Heart right ventricle (tissue), 16 donors: Measurements from ENCODE around the gene AGAP2. TPM values are rescaled to one million over a fixed set of nuclear protein-coding genes. Genes with fewer than 3 reads are reported as not detected.

ENCODE experiments used
- ATAC-seq, 8 donors: fragments of 200-7000 bp; cut with Tn5 transposase; one replicate each; pipeline ENCODE4 v1.9.1; 2020; ENCODE audit warnings: mild to moderate bottlenecking in 8 of 8, moderate library complexity in 8 of 8, moderate number of reproducible peaks in 1 of 8
- DNase-seq, 2 donors: peaks; one replicate each; pipeline ENCODE4 v3.0.0-alpha.2; 2020
- H3K27ac ChIP-seq, 10 donors: fragments of 200-600 bp; sonication (generic) in 2 of 10; one replicate each; pipeline versions ENCODE4 v1.5.0 to v1.8.0; 2020 to 2022; ENCODE audit warnings: mild to moderate bottlenecking in 3 of 10
- H3K27me3 ChIP-seq, 7 donors: fragments of 200-600 bp; one replicate each; pipeline ENCODE4 v1.8.0; 2021 to 2022; ENCODE audit warnings: mild to moderate bottlenecking in 2 of 7
- H3K36me3 ChIP-seq, 9 donors: fragments of 200-600 bp; sonication (generic) in 1 of 9; one replicate each; pipeline versions ENCODE4 v1.5.0 to v1.8.0; 2020 to 2022; ENCODE audit warnings: mild to moderate bottlenecking in 2 of 9
- H3K4me1 ChIP-seq, 9 donors: fragments of 200-600 bp; sonication (generic) in 1 of 9; one replicate each; pipeline versions ENCODE4 v1.5.0 to v1.8.0; 2020 to 2022; ENCODE audit warnings: mild to moderate bottlenecking in 4 of 9
- H3K4me3 ChIP-seq, 10 donors: fragments of 200-600 bp; sonication (generic) in 2 of 10; one replicate each; pipeline versions ENCODE4 v1.5.0 to v1.8.0; 2020 to 2022; ENCODE audit warnings: mild to moderate bottlenecking in 7 of 10, moderate library complexity in 2 of 10
- H3K9me3 ChIP-seq, 11 donors: fragments of 200-600 bp in 10 of 11; sonication (generic) in 2 of 11; one replicate each; pipeline versions ENCODE4 v1.5.0 to v1.8.0; 2013 to 2022; ENCODE audit warnings: mild to moderate bottlenecking in 2 of 11, control low read depth in 1 of 11, moderate library complexity in 1 of 11
- WGBS, 2 donors: extraction: QIAGEN DNeasy Blood & Tissue Kit; methylation state at CpG; one replicate each; pipeline ENCODE4 v1.1.7; 2013; ENCODE audit warnings: inconsistent platforms in 1 of 2; 5-methylcytosine and 5-hydroxymethylcytosine counted together
- intact Hi-C, 10 donors: fragments of 100-400 bp; cut with DNase I; formaldehyde crosslinking; loops; one replicate each; pipeline versions ENCODE4 v1.11.1 to v1.14.2; 2022
- polyA plus RNA-seq, 2 donors: library from polyadenylated mRNA; stranded (reverse); fragments of 200-250 nt; gene quantifications; one replicate each; pipeline ENCODE4 v1.2.3, GENCODE V29; 2013
- total RNA-seq, 10 donors: library from RNA; stranded (reverse); fragmentation: NEBNext Ultra II Directional in 3 of 10; extraction: Animal tissue kit (Norgen Biotek cat#: 25700) in 3 of 10; gene quantifications; one replicate each; pipeline versions ENCODE4 v1.2.1 to v1.2.4, GENCODE V29; 2021 to 2023
- TF ChIP-seq, protein P1 (sequence below), 9 donors: fragments of 200-600 bp; sonication (generic) in 2 of 9; IDR thresholded peaks; one replicate each; pipeline versions ENCODE4 v1.5.0 to v1.8.0; 2021 to 2022; ENCODE audit warnings: antibody characterized with exemption in 9 of 9, mild to moderate bottlenecking in 5 of 9, moderate library complexity in 1 of 9
- donor health status: Arrhythmogenic right ventricular cardiomyopathy.
- donor health status: ischemic (EF 13 %, LVEDD 7.1; RV severe dilation, severe dysfunction).
- donor health status: healthy with polysubstance abuse.
- donor health status: DM: no; HTN: yes; CAD: no.
- donor health status: DM: no; HTN: no; CAD: no.
- donor health status: ischemic (EF 25% LVEDD 6.9; RV normal size, moderate dysfunction).
- donor health status: ischemic (EF 25% LVEDD 5.7; RV mildly dilated, moderate dysfunction).
- donor health status: healthy.
- donor health status: DM: yes; HTN: yes; CAD: no.
- donor health status: Ischemic cardiomyopathy.
- donor health status: ischemic (EF 35%, LVEDD 5.7; RV mildly dilated, moderate dysfunction).
- donor health status: nonischemic (EF 11% LVEDD 7.7; RV severe dilation, severe dysfunction).
- donor health status: DM: yes; HTN: yes; CAD: no.
- donor health status: PGD.
- donor health status: ischemic (EF 29% LVEDD 5.4; RV normal size, mild dysfunction).
- donor health status: nonischemic (EF 23%, LVEDD 6.1; RV moderate dilation, normal function).

AGAP2 gene
- total and polyA plus RNA-seq, 12 donors = 3.4 to 17.3 (median 6.6) TPM

DNA sequence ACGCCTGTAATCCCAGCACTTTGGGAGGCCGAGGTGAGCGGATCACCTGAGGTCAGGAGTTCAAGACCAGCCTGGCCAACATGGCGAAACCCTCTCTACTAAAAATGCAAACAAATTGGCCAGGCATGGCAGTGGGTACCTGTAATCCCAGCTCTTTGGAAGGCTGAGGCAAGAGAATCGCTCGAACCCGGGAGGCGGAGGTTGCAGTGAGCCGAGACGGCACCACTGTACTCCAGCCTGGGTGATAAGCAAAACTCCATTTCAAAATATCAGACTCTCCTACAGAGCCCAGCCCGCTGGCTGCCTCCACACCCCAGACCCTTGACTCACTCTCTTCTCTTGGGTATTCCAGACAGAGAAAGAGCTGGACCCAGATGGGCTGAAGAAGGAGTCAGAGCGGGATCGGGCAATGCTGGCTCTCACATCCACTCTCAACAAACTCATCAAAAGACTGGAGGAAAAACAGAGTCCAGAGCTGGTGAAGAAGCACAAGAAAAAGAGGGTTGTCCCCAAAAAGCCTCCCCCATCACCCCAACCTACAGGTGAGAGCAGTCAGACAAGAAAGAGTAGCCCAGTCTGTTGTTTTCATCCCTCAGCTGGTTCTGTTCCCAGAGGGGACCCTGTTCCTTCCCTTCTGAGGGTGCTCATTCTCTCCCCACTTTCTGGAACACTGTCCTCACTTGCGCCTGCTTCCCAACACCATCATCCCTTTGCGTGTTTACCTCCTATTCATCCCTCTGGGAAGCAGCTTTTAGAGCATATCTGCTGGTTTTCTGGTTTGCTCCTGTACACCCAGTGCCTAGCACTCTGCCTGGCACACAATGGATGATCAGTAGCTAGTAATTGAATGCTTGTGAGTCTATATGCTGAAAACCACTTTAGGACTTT, 19.7 kb downstream of the AGAP2 start:
- Histone ChIP-seq H3K4me1 (no peaks in the 10 kb centered on the region), H3K9me3 (no peaks in the 10 kb centered on the region), H3K36me3 (peaks cover 0 to 84% (median 61%) of the 10 kb centered on the region in 9 donors), H3K27me3 (no peaks in the 10 kb centered on the region), H3K27ac (no peak overlapping the region), H3K4me3 (no peak overlapping the region)
- TF ChIP-seq, protein P1, sequence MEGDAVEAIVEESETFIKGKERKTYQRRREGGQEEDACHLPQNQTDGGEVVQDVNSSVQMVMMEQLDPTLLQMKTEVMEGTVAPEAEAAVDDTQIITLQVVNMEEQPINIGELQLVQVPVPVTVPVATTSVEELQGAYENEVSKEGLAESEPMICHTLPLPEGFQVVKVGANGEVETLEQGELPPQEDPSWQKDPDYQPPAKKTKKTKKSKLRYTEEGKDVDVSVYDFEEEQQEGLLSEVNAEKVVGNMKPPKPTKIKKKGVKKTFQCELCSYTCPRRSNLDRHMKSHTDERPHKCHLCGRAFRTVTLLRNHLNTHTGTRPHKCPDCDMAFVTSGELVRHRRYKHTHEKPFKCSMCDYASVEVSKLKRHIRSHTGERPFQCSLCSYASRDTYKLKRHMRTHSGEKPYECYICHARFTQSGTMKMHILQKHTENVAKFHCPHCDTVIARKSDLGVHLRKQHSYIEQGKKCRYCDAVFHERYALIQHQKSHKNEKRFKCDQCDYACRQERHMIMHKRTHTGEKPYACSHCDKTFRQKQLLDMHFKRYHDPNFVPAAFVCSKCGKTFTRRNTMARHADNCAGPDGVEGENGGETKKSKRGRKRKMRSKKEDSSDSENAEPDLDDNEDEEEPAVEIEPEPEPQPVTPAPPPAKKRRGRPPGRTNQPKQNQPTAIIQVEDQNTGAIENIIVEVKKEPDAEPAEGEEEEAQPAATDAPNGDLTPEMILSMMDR (IDR thresholded peaks at IDR 0.05) = no peak
- intact Hi-C loops = no loop called here
- ATAC-seq (no peak), DNase-seq (no peak)
- WGBS, 2 donors = 97 to 98% methylated on average over 15 of the region's 15 CpGs

DNA sequence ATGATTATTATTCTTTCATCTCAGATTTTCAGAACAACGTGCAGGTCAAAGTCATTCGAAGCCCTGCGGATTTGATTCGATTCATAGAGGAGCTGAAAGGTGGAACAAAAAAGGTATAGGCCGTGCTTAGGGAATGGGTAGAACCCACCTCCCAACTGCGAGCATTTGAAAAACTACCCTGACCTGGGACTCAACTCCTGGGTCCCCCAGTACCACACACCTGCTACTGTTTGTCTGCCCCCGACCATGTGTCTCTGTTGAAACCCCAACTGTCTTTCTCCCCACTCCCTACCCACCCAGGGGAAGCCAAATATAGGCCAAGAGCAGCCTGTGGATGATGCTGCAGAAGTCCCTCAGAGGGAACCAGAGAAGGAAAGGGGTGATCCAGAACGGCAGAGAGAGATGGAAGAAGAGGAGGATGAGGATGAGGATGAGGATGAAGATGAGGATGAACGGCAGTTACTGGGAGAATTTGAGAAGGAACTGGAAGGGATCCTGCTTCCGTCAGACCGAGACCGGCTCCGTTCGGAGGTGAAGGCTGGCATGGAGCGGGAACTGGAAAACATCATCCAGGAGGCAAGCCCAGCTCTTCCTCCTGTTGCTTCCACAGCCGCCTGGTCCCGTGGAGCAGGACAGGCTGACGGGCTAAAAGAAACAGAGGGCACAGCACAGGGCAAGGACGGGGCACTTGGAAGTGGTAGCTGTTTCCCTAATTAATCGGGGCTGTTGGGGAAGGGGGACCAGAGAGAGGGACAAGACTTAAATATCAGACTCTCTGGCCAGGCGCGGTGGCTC, 20.5 kb downstream of the AGAP2 start:
- WGBS, 2 donors = 96 to 98% methylated on average over 22 of the region's 22 CpGs

DNA sequence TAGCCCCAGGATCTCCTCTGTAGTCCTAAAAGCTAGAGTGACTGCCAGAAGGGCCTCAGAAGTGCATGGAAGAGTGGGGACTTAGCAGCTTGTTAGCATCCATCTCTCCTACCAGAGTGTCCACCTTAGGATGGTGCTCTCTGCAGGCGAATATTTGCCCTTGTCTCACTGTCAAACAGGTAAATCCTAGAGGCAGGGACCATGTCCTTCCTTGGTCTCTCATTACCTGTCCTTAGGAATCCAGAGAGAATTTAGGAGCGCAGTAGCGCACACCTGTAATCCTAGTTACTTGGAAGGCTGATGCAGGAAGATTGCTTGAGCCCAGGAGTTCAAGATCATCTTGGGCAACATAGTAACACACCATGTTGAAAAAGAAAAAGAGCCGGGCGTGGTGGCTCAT, 21.4 kb downstream of the AGAP2 start:
- ATAC-seq = no peak
- Histone ChIP-seq H3K9me3 (peaks cover 0 to 1% (median 0%) of the 10 kb centered on the region in 11 donors), H3K4me1 (no peaks in the 10 kb centered on the region), H3K36me3 (peaks cover 0 to 100% (median 61%) of the 10 kb centered on the region in 9 donors), H3K27me3 (no peaks in the 10 kb centered on the region), H3K4me3 (no peak overlapping the region), H3K27ac (no peak overlapping the region)
- intact Hi-C loops = no loop called here
- TF ChIP-seq, protein P1 (IDR thresholded peaks at IDR 0.05) = no peak
- 98% methylated on average over 5 of the region's 5 CpGs for WGBS, 2 donors
- no peak for DNase-seq

More for the DNA sequence above, 20.5 kb downstream of the AGAP2 start:
- no peak for ATAC-seq
- Histone ChIP-seq H3K4me3 (no peak overlapping the region), H3K9me3 (no peaks in the 10 kb centered on the region), H3K27me3 (no peaks in the 10 kb centered on the region), H3K36me3 (peaks cover 0 to 92% (median 61%) of the 10 kb centered on the region in 9 donors), H3K27ac (no peak overlapping the region), H3K4me1 (no peaks in the 10 kb centered on the region)
- TF ChIP-seq, protein P1 (IDR thresholded peaks at IDR 0.05) = no peak
- intact Hi-C loops = no loop called here
- DNase-seq = no peak

DNA sequence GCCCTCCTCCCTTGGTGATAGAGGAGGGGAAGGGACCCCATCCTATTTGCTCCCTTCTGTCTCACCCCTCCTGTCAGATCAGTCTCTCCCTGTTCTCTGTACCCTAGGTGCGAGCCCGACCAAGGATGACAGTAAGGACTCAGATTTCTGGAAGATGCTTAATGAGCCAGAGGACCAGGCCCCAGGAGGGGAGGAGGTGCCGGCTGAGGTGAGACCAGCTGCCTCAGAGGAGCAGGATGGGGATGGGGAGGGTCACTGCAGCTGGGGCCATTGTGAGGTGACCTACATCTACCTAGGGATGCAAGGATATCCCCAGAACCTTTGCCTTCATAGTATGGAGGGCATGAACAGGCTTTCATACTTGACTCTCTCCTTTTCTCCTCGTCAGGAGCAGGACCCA, 22.2 kb downstream of the AGAP2 start:
- peaks cover 0 to 4% (median 0%) of the 10 kb centered on the region in 11 donors for H3K9me3 ChIP-seq
- no peak overlapping the region for H3K27ac ChIP-seq
- intact Hi-C loops = no loop called here
- no peak for DNase-seq
- 91 to 93% methylated on average over 4 of the region's 4 CpGs for WGBS, 2 donors
- TF ChIP-seq, protein P1 (IDR thresholded peaks at IDR 0.05) = no peak
- peaks cover 0 to 100% (median 53%) of the 10 kb centered on the region in 9 donors for H3K36me3 ChIP-seq
- H3K4me3 ChIP-seq = no peak overlapping the region
- ATAC-seq = no peak
- no peaks in the 10 kb centered on the region for H3K27me3 ChIP-seq
- H3K4me1 ChIP-seq = no peaks in the 10 kb centered on the region
